ENCODE measurements around the gene PTGER4.
A peak's percentile ranks its signal among the peaks of the same experiment; 100 is the strongest.

The PTGER4 gene

DNA sequence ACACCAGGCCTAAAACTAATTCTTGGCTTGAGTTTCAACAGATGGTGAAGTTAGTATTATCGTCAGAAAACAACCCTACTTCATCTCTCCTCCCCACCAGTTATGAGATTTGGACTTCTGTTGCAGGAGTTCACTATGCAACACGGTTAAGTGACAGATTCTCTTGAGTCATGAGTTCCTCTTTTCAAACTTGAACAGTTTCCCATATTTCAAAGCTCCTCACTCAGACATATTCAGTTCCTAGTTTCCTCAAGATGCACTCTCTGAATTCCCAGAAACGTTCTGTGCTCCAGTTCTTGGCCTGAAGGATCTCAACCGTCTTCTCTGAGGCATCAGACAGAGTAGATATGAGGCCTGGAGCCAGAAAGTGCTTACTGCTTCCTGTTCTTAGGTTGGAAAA lies 7.3 kb upstream of the PTGER4 start:
- no peak for DNase-seq

DNA sequence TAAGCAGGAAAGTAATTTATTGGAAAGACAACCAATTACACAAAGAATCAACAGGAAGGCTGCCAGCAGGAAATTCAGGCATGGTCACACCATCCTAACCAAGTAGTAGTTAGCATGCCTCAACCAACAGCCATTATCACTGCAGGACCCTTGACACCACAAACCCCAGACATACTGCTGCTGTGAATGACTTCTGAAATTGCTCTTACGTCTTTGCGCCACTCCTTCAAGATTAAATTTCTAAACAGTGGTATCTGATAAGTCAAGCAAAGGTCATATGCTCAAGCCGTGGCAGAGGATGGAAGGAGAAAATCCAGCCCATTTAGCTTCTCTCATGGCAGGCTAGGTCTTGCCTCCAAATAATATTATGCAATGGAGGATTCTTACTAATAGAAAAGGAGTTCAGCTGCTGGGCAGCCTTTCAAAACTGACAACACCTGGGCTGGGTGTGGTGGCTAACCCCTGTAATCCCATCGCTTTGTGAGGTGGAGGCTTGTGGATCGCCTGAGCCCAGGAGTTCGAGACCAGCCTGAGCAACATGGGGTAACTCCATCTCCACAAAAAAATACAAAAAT lies 5.0 kb upstream of the PTGER4 start:
- no peak for DNase-seq

DNA sequence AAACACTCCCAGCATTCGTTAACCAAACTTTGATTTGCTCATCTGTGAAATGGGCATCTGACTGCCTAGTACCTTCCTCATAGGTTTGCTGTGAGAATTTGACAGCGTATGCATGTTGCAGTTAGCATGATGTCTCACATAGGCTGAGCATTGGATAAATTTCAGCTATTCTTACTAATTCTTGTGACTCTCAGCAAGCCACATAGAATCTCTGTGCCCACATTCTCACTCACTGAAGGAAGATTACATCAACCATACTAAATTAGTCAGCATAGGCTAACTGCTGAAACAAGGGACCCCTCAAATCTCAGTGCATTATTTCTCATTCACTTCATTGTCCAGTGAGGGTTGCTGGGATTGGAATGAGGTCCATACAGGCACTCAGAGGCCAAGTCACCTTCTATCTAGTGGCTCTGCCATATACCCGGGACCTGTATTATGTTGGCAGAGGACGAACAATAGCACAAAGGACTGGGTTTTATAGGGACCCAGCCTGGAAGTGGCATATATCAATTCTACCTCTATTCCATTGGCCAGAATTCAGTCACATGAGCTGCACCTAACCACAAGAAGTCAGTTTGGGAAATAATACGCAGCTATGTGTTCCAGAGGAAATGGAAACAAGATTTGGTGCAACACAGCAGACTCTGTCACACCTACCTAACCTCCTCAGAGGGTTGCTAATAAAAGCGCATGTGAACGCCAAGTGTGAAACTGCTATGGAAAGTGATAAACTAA lies 4.2 kb upstream of the PTGER4 start:
- DNase-seq: no peak

DNA sequence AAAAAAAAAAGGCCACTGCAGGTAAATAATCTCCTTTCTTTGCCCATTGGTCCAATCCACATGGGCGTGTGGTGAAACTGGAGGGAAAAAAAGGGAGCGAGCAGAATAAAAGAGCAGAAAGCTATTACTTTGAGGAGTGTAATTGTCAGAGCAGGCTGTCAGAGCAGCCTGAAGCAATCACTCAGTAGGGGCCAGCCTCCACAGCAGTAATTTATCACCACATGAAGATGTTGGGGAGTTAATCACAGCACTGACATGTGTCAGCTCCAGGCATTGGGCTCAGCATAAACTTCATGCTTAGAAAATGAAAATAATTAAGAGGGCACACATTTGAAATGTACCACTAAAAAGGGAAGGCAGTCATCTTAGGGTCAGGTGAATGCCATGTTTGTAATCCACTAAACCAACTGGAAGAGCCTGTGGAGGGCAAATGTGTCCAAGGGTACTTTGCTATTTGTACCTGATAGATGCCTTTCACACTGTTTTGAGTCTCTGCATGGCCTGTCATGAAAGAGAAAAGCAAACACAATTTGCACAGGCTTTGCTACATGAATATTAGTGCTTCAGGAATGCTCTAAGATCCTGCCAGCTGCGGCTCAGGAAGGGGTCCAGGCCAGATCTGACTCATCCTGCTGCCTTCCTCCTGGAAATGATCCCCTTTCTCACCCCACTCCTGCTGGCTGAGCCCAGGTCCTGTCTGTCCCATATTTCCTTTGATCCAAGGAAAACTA lies 2.9 kb upstream of the PTGER4 start:
- DNase-seq: peak; percentile 38

DNA sequence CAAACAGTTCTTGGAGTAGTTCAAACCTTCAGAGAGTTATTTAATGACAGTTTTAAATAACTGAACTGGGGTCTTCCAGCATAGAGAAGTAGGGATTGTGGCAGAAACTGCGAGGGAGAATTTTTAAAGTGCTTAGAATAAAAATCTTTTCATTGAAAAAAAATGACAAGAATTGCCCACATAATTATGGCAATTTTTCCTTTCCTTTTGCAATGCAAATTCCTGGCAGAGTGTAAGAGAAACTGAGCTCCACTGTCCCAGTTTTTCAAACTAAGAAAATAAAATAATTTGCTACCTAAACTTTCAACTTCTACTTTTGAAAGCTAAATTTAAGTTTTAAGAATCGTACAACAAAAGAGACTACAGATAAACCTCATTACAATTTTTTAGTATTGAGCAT lies 2.3 kb upstream of the PTGER4 start:
- no peak for DNase-seq

DNA sequence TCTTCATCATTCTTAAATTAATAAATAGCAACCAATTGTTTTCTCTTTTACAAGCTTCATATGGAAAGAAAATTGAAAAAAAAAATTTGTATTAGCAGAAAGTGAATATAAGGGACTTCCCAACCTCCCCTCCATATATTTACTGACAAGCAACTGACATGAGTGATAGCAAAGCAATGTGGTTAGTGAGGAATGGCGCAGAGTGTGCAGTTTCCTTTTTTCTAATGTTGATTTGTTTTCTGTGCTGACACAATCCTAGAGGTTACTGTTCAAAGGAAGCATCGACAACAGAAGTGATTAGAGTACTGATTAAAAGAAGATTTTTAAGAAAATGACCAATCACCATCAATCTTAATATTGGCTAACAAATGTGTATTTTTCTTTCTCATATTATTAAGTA lies 1.7 kb upstream of the PTGER4 start:
- DNase-seq: no peak

DNA sequence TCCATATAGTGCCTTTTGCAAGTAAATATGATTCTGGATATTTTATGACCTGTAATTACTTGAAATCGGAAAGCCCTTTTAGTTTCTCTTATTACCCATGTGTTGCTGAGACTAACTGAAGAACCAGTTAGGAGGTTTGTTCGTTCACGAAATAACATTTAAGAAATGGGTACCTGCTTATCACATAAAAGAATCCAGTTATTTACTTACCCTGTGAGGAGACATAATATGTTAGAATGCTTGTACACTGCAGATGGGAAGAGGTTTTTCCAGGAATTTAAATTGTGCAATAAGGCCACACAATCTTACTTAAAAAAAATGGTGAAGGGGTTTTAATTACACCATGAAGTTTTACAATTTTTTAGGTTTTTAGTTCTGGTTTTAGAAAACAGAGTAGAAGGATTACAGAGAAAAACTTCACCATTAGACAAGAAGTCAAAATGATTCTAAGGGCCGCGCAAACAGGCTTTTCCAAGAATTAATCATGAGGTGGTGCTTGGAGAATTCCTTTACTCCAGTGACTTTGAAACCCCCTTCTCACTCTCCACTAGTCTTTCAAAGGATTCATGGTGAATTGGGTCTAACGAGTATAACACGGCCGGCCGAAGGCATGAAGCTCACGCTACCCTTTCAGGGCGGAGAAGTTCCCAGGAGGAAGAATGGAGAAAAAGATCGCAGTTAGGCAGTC lies 1.1 kb upstream of the PTGER4 start:
- peak; percentile 2 for DNase-seq

DNA sequence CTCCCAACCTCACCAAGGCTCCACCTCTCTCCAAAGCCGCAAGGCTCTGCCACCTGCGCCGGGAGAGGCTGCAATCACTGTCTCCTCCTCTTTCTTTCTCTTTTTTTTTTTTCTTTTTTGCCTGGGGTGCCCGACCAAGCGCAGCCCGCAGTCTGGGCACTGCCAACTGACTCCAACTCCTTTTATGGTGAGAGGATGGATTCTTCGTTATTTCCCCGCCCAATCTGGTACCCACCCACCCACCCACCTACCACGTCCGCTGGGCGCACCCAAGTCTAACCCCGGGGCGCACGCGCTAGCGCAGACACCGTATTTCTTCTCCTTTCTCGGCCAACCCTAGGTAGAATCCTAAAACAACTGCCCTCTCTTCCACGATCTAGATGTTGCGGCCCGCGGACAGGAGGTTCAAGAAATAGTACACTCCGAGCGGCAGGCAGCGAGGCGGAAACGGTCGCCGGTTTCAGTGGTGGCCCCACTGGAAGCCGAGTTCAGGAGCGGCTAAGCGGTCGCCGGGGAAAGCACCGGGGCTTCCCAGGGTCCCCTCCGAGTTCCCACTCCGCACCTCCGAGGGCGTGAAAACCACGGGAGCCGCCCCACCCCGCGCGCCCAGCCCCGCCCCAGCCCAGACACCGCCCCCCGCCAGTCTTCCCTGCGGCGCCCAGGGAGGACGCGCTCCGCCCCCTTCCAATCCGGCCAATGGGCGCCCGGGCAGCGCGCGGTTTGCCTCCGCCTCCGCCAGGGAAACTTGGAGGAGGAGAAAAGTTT lies 385 bp upstream of the PTGER4 start:
- peak; percentile 59 for DNase-seq

DNA sequence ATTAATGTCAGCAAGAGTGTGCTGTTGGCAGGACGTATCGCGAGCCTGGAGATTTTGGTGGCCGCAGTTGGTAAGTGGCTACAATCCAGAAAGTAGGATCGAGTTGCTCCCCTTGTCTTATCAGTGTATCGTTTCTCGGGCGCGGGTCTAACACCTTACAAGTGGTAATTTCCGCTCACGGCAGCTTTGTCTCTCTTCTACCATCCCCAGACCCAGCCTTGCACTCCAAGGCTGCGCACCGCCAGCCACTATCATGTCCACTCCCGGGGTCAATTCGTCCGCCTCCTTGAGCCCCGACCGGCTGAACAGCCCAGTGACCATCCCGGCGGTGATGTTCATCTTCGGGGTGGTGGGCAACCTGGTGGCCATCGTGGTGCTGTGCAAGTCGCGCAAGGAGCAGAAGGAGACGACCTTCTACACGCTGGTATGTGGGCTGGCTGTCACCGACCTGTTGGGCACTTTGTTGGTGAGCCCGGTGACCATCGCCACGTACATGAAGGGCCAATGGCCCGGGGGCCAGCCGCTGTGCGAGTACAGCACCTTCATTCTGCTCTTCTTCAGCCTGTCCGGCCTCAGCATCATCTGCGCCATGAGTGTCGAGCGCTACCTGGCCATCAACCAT lies 1.1 kb downstream of the PTGER4 start:
- no peak for DNase-seq

DNA sequence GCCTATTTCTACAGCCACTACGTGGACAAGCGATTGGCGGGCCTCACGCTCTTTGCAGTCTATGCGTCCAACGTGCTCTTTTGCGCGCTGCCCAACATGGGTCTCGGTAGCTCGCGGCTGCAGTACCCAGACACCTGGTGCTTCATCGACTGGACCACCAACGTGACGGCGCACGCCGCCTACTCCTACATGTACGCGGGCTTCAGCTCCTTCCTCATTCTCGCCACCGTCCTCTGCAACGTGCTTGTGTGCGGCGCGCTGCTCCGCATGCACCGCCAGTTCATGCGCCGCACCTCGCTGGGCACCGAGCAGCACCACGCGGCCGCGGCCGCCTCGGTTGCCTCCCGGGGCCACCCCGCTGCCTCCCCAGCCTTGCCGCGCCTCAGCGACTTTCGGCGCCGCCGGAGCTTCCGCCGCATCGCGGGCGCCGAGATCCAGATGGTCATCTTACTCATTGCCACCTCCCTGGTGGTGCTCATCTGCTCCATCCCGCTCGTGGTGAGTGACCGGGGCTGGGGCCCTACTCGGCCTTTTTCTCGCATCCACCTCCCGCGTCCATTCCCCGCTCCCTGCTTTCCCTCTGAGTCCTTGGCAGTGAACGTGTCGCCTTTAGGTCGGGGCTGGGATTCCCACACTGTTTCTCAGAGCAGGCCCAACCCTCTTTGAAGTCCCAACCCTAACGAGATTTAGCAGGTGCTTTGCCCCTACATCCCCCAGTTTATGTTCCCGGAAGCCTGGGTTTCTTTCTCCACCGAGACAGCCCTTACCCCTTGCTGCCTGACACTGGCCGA lies 1.8 kb downstream of the PTGER4 start:
- peak; percentile 1 for DNase-seq

DNA sequence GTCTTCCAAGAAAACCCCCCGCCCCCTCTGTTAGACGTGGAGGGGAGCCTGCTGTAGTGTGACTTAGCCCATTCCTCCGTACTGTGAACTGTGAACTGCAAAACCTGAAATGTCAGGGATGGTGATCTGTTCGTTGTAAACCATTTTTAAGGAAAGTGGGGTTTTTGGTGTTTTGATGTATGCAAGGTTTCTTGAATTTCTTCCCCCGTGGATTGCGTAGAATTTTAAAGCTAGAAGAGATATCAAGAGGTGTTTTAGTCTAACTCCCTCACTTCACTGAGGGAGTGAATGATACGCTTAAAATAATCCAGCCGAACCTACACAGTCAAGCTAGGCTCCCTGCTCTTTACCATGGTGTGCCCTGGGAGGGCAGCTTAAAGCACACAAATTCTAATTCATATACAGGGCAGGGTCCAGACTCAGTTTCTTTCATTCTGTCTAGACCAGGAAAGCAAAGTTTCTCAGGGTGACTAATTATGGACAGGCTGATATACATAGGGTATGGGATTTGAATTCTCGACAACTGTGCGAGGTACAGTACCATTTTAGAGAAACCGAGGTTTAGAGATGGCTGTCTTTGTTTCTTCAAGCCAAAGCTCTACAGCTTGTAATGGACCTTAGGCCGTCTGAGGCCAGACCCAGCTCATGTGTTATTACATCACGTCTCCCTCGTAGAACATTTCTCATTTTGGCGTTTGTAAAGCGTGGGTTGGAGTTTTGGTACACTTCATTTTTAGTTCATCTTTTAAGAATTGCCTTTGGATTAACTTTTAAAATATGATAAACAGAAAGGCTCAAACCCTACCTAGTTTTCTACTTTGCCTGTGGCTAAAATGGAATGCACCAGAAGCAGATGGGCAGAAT lies 2.7 kb downstream of the PTGER4 start:
- DNase-seq: no peak

DNA sequence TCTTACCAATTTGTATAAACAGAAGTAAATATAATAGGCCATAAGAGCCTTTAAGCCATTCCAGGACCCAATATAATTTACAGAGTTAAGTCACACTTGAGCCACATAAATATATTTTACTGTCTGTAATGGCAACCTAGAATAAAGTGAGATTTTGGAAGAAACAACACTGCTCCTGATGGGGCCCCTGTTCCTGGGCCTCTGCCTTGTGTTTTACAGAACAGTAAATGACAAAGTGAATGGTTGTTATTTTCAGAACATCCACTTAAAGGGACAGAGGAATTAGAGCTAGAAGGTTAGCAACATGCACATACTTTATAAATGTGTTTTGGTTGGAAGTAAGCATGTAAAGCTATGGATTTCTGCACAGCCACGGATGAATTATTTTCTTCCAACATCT lies 3.6 kb downstream of the PTGER4 start:
- no peak for DNase-seq

DNA sequence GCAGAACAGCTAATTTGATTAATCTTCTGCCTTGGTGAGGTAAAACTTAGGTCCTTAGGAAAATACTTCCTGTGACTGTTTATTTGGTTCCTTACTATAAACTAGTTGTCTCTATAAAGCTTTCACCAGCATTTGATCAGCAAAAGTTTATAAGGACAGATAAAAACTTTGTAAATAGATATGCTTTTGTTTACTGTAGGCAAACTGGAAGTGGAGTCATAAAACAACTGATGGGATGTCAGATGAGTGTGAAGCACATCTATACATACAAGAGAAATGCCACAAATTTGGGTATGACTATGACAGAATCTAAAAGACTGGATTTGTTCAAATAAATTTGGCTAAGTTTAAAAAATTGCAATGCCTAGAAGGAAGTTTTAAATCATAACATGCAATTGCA lies 5.5 kb downstream of the PTGER4 start:
- no peak for DNase-seq

DNA sequence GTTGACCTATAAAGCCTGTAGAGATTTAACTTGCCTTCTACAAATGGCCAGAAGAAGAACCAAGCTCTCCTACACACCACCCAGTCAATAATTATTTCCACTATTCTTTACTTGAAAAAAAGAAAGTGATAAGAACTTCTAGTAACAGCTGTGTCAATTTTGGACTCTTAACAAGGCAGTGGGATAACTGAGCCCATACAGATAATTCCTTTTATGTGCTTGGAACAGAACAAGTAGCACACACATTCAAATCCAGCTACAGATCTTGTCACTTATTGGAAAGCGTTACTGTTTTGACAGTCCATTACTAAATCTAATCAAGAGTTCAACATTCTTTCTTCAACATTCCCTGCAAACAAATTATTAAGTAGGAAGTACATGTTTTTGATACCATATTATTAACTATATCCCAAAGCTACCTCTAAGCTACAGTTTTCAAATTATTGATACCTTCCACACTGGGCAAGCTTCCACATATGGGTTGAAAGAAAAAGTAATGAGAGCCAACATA lies 6.3 kb downstream of the PTGER4 start:
- no peak for DNase-seq

DNA sequence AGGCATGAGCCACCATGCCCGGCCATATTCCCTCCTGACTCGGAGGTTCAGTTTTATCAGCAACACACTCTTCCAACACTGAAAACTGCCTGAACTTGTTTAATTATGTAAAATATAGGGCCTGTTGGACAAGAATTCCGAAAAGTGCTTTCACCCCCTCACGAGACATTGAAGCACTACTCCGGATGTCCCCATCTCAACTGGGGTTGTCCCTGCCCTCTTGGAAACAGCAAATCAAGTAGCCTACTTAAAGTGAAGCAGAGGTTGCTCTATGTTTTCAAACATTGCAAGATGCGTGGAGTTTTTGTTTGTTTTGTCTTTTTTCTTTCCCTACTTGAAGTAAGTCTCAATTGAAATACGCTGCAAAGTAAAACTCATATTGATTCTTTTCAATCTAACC lies 7.6 kb downstream of the PTGER4 start:
- no peak for DNase-seq

DNA sequence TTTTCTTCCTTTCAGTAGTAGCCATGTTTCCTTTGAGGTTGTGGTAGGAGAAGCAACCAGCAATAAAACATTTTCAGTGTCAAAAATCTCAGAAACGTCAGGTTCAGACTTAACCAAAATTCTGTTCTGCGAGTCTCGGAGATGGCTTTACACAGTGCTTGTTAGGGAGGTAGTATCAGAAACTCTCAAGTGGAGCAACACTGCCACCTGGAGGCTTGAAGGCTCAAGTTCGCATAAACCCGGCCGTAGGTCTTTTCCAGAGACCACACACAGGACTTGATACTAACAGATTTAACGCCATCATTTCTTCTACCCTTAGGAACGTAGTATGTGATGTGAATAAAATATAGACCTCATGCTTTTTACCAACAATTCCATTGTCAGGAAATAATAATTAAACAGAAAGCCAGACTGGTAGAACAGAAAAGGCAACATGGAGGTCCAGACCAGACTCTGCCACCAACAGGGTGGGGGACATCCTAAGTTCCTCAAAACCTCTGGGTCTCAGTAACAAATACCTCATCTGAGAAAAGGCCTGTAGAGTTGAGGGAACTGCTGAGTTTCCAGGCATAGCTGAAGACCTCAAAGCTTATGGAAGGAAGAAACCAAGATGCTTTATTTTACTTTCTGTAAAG lies 8.5 kb downstream of the PTGER4 start:
- DNase-seq: peak; percentile 85

DNA sequence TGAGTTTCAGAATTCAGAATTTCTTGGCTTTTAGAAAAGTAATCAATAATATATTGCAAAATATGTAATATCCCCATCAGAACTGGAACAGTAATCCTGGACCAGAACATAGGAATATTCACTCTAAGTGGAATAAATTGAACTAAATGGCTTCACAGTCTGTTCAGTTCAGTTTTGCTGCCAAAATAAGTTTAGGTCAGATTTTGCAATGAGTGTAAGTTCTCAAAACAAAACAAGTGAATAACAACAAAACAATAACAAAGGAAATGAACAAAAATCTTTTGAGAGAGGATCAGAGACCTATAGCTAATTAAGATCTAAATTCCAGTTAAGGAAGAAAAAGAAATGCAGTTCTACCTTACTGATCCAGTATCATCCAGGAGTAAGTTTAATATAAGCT lies 9.3 kb downstream of the PTGER4 start:
- no peak for DNase-seq

DNA sequence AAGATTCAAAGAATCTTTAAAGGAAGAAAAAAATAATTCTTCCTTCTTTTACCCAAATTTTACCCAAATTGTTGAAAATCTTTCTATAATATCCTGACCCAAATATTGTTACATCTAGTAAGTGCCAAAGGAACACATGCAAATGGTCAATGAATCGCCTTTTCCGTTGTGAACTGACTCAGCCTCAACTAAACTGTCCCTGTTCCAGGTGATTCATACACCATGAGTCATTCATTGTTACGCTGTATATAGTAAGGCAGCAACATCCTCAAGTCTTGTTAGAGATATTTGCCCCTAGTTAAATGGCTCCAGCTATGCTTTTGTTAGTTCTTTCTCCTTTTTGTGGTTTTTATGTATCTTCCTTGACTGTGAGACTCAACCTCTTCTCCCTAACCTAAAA lies 9.7 kb downstream of the PTGER4 start:
- DNase-seq: no peak

DNA sequence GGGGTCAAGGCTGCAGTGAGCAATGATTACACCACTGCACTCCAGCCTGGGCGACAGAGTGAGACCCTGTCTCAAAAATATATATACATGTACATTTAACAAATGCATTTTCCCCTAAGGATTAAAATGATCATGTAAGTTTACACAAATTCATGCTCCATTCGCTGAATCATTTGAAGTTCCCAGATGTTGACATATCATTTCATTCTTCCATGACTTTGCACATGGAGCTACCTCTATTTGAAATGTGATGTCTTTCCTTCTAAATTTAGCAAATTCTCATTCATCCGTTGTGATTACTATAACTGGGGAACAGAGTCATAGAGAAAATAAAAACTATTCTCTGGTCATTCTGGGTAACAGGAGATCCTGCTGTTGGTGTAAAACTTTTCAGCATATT lies 10.6 kb downstream of the PTGER4 start:
- DNase-seq: no peak

DNA sequence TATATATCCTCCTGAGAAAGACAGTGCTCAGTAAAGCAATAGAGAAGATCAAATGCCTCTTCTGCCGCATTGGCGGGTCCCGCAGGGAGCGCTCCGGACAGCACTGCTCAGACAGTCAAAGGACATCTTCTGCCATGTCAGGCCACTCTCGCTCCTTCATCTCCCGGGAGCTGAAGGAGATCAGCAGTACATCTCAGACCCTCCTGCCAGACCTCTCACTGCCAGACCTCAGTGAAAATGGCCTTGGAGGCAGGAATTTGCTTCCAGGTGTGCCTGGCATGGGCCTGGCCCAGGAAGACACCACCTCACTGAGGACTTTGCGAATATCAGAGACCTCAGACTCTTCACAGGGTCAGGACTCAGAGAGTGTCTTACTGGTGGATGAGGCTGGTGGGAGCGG lies 12.2 kb downstream of the PTGER4 start:
- DNase-seq: no peak

Data from NCI-H2227 treated with DMSO at 0.1 percent for 48 hours (cell line).